NCI-H2227 (cell line): Measurements from ENCODE around the gene CFDP1.
"Not testable (repeated sequence)": the region's sequence is repeated elsewhere in the genome, so short reads cannot be mapped to it uniquely, and the experiment has no call there.

Source experiments
- DNase-seq: peaks from one replicate; lab custom pipeline; 2025; ENCODE audit not compliant: unreplicated experiment; lab: John Stamatoyannopoulos, UW

CFDP1 gene

DNA sequence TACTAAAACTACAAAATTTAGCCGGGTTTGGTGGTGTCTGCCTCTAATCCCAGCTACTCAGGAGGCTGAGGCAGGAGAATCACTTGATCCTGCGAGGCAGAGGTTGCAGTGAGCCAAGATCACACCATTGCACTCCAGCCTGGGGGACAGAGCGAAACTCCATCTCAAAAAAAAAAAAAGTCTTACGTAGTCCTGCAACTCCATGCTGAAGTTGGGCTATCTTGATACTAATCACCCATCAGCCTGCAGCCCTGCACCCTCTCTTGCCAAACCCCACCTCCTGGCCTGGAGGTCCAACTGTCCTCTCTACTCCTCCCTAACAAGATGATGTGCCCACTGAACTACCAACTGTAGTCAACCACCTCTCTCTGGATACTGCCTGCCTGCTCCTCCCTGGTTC lies 26.4 kb upstream of the CFDP1 start:
- no peak for DNase-seq

DNA sequence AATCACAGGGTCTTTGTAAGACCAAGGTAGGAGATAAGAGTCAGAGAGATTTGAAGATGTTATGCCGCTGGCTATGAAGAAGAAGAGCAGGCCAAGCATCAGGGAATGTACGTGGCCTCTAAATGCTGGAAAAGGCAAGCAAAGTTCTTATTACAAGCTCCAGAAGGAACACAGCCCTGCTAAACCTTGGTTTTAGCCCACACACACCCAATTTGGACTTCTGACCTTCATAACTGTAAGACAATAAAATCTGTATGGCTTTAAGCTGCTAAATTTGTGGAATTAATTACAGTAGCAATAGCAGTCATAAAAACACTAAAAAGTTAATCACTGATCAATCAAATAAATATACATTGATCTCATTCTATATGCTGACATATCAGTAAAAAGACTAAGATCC lies 25.1 kb upstream of the CFDP1 start:
- no peak for DNase-seq

DNA sequence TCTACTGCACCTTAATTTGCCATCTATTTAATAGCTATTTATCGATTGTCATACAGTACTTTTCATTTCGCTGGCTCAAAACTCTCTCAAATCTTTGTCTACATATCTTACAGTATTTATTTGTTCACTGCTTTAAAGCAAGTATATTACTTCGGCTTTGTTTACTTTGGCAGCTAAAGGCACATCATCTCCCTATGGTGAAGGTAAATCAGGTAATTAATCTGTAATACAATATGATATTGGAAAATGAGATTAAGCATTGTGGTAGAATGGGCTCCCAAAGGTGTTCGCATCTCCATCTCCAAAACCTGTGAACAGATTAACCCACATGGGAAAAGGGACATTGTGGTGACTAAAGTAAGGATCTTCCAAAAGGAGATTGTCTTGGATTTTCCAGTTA lies 24.7 kb upstream of the CFDP1 start:
- DNase-seq: no peak

DNA sequence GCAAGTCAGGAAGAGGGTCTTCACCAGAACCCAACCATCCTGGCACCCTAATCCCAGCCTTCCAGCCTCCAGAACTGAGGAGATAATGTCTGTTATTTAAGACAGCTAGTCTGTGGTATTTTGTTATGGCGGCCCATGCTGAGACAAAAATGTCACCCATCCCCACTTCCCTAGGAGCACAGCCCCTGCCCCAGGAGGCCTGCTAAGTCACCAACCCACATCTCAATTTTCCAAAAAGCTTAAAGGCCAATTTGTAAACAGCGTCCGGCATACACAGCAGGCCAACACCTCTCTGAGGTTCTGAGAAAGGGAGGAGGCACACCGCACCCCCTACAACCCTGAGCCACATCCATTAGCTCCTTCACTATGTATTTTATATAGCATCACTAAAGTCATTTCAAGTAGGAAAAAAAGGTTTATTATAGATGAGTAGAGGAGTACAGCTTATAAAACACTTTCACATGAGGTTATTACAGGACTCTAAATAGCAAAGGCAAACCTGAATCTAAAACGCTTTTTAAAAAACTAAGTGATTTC lies 24.2 kb upstream of the CFDP1 start:
- no peak for DNase-seq

DNA sequence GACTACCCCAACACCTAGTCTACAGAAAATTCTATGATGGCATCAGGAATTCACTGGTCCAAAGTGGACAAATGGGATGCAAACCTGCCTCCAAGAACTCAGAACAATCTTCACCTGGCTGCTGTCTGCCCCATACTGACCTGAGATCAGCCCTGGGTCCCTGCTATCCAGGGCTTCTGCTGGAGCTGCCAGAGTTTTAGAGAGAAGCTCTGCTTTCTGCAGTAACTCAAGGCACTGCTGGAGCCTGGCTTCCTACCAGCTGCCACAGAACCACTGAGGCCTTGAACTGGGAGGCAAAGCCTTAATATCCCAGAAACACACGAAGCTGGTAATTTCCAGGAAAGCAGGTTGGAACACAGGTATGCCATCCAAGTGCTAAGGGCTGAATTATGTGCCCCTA lies 23.7 kb upstream of the CFDP1 start:
- no peak for DNase-seq

DNA sequence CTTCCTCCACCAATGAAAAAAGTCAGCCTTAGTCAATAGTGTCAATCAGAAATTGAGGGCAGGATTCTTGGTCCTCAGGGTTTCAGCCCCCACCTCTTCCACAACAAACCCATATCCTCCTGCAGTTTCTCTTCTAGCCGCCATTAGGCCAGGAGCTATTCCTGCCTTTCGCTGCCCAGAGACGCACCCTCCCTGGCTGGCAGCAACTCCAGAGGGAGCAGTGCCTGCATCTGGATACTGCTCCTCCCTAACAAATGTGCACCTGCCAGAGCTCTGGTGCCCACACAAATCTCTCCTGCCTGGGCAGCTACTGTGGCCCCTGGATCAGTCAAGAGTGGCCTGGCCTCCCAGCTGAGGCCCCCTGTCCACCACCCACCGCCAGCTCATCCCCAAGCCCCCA lies 23.2 kb upstream of the CFDP1 start:
- DNase-seq: not testable (repeated sequence)

DNA sequence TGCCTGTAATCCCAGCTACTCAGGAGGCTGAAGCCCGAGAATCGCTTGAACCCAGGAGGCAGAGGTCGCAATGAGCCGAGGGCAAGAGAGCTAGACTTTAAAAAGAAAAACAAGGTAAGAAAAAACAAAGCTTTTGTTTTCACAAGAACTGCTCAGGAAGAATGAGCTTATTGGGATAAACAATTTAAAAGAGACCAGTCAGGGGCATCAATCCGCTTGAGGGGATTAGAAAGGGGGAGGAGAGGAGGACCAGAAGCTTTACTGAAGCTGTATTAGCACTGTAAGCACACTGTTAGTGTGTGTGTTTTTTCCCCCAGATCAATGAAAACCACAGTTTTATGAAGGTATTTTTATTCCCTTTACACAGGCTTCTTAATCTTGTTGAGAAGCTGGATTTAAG lies 22.4 kb upstream of the CFDP1 start:
- DNase-seq: no peak

DNA sequence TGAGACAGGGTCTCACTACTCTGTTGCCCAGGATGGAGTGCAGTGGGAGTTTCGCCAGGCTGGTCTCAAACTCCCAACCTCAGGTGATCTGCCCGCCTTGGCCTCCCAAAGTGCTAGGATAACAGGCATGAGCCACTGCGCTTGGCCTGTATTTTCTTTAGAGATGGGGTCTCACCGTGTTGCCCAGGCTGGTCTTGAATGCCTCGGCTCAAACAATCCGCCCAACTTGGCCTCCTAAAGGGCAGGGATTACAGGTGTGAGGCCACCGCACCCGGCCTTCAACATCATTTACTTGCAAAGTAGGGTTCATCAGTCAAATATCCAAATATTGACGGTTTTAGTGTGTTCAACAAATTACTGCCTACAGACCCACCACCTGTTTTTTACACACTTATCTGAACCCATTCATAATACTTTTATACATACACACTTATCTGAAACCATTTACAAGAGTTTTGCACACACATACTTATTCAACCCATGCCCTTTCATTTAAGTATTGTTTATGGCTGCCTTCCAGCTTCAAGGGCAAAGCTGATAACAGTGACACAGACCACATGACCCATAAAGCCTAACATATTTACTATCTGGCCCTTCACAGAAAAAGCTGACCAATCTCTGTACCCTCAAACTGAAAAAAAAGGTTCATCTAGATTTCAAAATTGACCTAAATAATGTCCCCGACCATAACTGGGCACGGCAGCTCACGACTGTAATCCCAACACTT lies 19.3 kb upstream of the CFDP1 start:
- DNase-seq: no peak

DNA sequence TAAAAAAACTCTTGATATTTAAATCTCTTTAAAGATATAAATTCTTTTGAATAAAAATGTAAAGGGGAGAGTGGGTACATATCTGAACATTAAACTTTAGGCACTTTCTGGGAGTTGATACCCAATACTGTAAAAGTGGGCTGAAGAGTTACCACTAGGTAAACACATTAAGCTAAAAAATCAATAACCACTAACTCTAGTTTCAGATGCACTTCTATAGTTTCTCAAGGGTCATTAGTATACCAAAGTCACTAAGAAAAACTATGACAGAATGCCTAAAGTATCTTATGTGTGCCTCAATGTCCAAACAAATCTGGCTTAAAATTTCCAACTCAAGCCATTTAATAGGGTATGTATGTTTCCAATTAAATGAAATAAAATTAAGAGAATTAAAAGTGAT lies 13.1 kb upstream of the CFDP1 start:
- no peak for DNase-seq

DNA sequence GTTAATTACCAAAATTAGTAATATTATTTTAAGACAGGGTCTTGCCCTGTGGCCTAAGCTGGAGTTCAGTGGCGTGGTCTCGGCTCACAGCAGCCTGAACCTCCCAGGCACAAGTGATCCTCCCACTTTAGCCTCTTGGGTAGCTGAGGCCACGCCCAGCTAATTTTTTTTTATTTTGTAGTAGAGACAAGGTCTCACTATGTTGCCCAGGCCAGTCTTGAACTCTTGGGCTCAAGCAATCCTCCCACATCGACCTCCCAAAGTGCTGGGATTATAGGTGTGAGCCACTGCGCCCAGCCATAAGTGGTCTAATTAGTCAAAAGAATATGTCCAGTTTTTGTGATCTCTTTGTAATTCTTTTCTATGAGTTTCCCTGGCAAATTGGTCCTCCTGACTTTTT lies 12.0 kb upstream of the CFDP1 start:
- DNase-seq: no peak

DNA sequence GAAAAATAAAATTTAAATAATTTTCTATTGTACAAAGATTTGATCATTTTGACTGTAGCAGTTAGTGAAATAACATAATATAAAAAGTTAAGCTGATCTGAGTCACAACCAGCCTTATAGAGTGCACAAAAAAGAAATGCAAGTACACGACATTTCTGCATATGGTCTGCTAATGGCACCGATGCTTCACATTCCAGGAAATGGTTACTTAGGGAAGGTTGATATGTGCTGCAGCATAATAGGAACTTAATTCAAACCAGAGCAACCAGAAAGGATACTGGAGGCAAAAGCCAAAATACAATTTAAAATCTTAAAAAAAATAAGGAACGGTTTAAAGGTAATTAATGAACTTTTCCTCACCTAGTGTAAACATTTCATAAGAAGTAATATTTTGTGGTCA lies 10.0 kb upstream of the CFDP1 start:
- no peak for DNase-seq

DNA sequence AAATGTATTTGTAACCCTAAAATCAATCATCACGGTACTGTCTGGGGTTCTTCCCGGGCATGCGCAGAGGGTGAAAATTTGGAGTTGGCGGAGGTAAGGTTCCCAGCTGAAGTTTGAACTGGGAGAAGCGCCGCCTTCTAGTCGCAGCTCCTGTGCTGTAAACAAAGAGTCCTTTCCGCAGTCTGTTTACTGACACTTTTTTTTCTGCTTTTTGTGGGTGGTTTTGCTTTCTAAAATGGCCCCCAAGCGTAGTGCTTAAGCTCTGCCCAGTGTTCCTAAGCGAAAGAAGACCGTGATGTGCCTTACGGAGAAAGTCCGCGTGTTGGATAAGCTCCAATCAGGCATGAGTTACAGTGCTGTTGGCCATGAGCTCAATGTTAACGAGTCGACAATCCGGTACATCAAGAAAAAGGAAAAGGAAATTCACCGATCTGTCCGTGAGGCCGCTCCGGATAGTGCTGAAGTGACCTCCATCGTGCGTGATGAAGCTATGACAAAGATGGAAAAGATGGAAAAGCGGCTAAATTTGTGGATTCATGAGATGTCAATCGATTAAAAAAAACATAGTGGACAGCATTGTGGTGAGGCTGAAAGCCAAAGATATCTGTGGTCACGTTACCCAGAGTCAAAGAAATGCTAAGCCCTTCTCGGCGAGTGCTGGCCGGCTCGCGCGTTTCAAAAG lies 570 bp upstream of the CFDP1 start:
- peak; percentile 81 for DNase-seq

DNA sequence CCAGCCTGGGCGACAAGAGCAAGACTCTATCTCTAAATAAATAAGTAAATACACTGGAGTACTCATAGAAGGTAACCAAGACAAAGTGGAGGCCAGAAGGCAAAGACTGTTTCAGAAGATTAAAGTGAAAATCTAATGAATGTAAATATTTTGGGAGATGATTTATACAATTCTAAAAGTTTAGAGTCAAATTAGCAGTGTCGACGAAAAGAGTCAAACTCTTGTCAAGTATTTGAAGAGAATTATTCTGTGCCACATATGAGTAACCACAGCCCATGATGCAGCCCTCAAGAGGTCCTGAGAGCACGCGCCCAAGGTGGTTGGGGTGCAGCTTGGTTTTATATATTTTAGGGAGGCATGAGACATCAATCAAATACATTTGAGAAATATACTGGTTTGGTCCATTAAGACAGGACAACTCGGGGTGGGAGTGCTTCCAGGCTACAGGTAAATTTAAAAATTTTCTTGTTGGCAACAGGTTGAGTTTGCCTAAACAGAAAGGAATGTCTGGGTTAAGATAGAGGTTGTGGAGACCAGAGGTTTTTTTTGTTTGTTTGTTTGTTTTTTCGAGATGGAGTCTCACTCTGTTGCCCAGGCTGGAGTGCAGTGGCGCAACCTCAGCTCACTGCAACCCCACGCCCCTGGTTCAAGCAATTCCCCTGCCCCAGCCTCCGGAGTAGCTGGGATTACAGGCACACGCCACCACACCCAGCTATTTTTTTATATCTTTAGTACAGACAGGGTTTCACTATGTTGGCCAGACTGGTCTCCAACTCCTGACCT lies 3.5 kb downstream of the CFDP1 start:
- no peak for DNase-seq

DNA sequence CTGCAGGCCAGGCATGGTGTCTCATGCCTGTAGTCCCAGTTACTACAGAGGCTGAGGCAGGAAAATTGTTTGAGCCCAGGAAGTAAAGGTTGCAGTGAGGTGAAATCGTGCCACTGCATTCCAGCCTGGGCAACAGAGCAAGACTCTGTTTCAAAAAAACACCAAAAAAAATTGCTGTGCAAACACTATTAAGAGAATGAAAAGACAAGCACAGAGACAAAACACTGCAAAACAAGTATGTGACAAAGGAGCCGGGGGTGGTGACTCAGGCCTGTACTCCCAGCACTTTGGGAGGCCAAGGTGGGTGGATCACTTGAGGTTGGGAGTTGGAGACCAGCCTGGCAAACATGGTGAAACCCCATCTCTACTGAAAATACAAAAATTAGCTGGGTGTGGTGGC lies 6.8 kb downstream of the CFDP1 start:
- DNase-seq: not testable (repeated sequence)

DNA sequence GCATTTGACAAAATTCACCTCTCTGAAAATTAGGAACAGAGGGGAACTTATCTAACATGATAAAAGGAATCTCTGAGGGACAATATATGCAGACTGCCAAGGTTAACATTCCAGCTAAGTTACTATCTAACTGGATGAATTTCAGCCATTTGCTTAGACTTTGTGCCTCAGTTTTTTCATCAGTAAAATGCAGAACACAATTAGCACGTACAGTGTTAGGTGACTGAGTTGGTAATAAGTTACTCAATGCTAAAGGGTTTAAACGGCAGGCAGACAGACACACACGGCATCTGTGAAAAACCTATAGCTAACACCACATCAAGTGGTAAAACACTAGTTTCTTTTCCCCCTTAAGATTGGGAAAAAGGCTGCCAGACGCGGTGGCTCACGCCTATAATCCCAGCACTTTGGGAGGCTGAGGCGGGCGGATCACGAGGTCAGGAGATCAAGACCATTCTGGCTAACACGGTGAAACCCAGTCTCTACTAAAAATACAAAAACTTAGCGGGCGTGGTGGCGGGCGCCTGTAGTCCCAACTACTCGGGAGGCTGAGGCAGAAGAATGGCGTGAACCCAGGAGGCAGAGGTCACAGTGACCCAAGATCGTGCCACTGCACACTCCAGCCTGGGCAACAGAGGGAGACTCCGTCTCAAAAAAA lies 9.1 kb downstream of the CFDP1 start:
- not testable (repeated sequence) for DNase-seq

DNA sequence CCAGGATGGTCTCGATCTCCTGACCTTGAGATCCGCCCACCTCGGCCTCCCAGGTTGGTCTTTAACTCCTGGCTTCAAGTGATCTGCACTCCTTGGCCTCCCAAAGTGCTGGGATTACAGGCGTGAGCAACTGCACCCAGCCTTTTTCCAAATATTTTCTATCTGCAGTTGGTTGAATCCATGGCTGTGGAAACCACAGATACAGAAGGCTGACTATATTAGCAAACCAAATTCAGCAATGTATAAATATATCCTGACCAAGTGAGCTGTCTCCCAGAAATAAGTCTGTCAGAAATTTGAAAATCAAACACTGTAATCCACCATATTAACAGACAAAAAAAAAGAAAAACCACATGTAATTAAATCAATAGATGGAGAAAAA lies 9.6 kb downstream of the CFDP1 start:
- DNase-seq: no peak

DNA sequence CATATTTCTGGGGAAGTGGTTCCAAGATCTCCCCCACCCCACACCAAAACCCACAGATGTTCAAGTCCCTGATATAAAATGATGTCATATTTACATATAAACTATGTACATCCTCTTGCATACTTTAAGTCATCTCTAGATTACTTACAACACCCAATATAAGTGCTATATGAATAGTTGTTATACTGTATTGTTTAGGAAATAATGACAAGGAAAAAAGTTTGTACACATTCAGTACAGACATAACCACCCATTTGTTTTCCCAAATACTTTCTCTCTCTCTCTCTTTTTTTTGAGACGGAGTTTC lies 11.5 kb downstream of the CFDP1 start:
- no peak for DNase-seq

DNA sequence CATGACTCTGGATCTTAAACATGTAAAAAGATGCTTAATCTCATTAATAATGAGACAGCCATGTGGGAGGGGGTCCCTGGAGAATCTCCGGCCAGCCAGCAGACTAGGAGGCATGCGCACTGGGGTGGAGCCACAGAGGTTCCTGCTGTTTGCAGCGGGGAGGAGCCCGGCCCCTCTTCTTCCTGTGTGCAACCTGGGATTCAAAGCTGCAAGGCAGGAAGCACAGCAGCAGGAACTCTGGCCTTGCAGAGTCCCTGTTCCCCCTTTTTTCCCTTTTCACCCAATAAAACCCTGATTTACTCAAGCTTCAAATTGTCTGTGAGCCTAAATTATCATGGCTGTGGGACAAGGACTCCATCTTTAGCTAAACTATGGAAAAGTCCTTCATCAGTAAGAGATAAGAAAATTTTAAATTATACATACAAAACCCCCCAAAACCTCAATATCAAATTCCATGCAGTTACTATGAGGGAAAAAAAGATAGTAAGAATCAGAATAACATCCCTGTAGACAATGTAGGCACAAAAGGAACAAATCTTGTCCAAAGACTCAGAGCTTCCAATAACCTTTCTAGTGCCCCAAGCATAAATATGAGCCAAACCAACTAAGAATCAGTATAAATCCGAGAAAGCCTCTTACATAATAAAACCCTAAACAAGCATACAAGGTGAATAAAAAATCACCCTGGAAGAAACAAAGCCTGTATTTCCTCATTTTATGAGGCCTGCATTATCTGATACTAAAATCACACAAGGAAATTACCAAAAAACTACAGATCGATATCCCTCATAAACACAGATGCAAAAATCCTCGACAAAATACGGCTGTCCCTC lies 12.1 kb downstream of the CFDP1 start:
- peak; percentile 59 for DNase-seq

DNA sequence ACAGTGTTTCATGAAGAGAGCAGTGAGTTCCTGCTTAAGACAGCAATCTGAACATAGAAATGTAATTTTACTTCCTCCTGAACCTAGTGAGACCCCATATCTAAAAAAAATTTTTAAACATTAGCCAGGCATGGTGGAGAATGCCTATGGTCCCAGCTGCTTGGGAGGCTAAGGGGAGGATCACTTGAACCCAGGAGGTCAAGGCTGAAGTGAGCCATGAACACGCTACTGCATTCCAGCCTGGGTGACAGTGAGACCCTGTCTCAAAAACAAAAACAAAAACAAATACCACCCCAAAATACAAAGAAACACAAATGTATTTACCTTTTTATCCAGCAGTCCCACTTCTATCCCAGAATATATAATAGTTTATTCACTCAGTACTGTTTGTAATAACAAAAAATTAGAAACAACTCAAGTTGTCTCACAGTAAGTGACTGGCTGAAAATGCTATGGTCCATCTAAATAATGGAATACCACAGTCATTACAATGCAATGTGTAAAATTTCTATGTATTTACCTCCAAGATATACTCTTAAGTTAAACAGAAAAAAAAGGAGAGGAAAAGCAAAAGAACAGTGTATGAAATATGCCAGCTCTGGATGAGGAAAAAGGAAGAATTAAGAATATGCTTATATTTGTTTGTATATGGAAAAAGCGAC lies 16.3 kb downstream of the CFDP1 start:
- DNase-seq: no peak
